Mucosa of rectum (tissue), 2 donors: ENCODE data around the gene PLXNA2.

Experiments
- H3K27ac ChIP-seq, 2 donors: one replicate each; pipeline ENCODE4 v1.7.0; 2013; ENCODE audit warnings: inconsistent platforms in 2 of 2, low read depth in 2 of 2, low read length in 2 of 2
- H3K27me3 ChIP-seq, 2 donors: one replicate each; pipeline ENCODE4 v1.7.0; 2013; ENCODE audit warnings: low read length in 2 of 2; ENCODE audit not compliant: control insufficient read depth in 2 of 2, insufficient read depth in 2 of 2
- H3K36me3 ChIP-seq, 2 donors: one replicate each; pipeline ENCODE4 v1.7.0; 2013; ENCODE audit warnings: low read length in 2 of 2; ENCODE audit not compliant: control insufficient read depth in 2 of 2, insufficient read depth in 2 of 2
- H3K4me1 ChIP-seq, 2 donors: one replicate each; pipeline ENCODE4 v1.7.0; 2013; ENCODE audit warnings: low read length in 2 of 2, mild to moderate bottlenecking in 1 of 2; ENCODE audit not compliant: control insufficient read depth in 2 of 2, insufficient read depth in 2 of 2
- H3K4me3 ChIP-seq, 2 donors: one replicate each; pipeline ENCODE4 v1.7.0; 2013; ENCODE audit warnings: low read length in 2 of 2
- H3K9ac ChIP-seq, 2 donors: one replicate each; pipeline ENCODE4 v1.7.0; 2013; ENCODE audit warnings: low read length in 2 of 2, low read depth in 1 of 2, mild to moderate bottlenecking in 1 of 2
- H3K9me3 ChIP-seq, 2 donors: one replicate each; pipeline ENCODE4 v1.7.0; 2013; ENCODE audit warnings: low read length in 2 of 2; ENCODE audit not compliant: control insufficient read depth in 2 of 2
- donor health status: healthy.
- donor health status: Normal muscosa, but diverticular disease.

Gene PLXNA2

GRCh38 chr1:208045463-208046260 is 198.5 kb downstream of the PLXNA2 start:
- H3K4me1 ChIP-seq = peaks cover 5 to 13% of the 10 kb centered on the region in 2 donors
- H3K9ac ChIP-seq = no peak overlapping the region
- H3K4me3 ChIP-seq = no peak overlapping the region
- H3K36me3 ChIP-seq = peaks cover 58 to 60% of the 10 kb centered on the region in 2 donors
- no peak overlapping the region for H3K27ac ChIP-seq
- H3K27me3 ChIP-seq = no peaks in the 10 kb centered on the region
- H3K9me3 ChIP-seq = no peaks in the 10 kb centered on the region

- Histone ChIP-seq H3K4me1 (peaks cover 5 to 13% of the 10 kb centered on the region in 2 donors), H3K9me3 (no peaks in the 10 kb centered on the region)
Measured at GRCh38 chr1:208044589-208045462, 199.4 kb downstream of the PLXNA2 start.

GRCh38 chr1:208043691-208044181 is 200.4 kb downstream of the PLXNA2 start:
- Histone ChIP-seq H3K36me3 (peaks cover 57 to 66% of the 10 kb centered on the region in 2 donors), H3K27me3 (no peaks in the 10 kb centered on the region)

More at GRCh38 chr1:208044589-208045462, 199.4 kb downstream of the PLXNA2 start:
- H3K27me3 ChIP-seq = no peaks in the 10 kb centered on the region
- no peak overlapping the region for H3K27ac ChIP-seq
- H3K9ac ChIP-seq = no peak overlapping the region
- H3K36me3 ChIP-seq = peaks cover 55 to 65% of the 10 kb centered on the region in 2 donors
- no peak overlapping the region for H3K4me3 ChIP-seq

GRCh38 chr1:208042868-208043267 is 201.3 kb downstream of the PLXNA2 start:
- no peak overlapping the region for H3K9ac ChIP-seq
- peaks cover 57 to 69% of the 10 kb centered on the region in 2 donors for H3K36me3 ChIP-seq
- H3K27me3 ChIP-seq = no peaks in the 10 kb centered on the region
- no peaks in the 10 kb centered on the region for H3K9me3 ChIP-seq
- no peak overlapping the region for H3K27ac ChIP-seq
- H3K4me3 ChIP-seq = no peak overlapping the region
- peaks cover 2 to 8% of the 10 kb centered on the region in 2 donors for H3K4me1 ChIP-seq

More at GRCh38 chr1:208043691-208044181, 200.4 kb downstream of the PLXNA2 start:
- H3K27ac ChIP-seq = no peak overlapping the region
- no peak overlapping the region for H3K4me3 ChIP-seq
- peaks cover 5 to 13% of the 10 kb centered on the region in 2 donors for H3K4me1 ChIP-seq
- H3K9me3 ChIP-seq = no peaks in the 10 kb centered on the region
- H3K9ac ChIP-seq = no peak overlapping the region

- H3K4me3 ChIP-seq = no peak overlapping the region
- peaks cover 0 to 8% of the 10 kb centered on the region in 2 donors for H3K4me1 ChIP-seq
- no peak overlapping the region for H3K27ac ChIP-seq
- H3K36me3 ChIP-seq = peaks cover 58 to 76% of the 10 kb centered on the region in 2 donors
- no peaks in the 10 kb centered on the region for H3K9me3 ChIP-seq
- H3K27me3 ChIP-seq = no peaks in the 10 kb centered on the region
- no peak overlapping the region for H3K9ac ChIP-seq
Measured at GRCh38 chr1:208042041-208042615, 202.1 kb downstream of the PLXNA2 start.

- Histone ChIP-seq H3K4me1 (peaks cover 0 to 6% of the 10 kb centered on the region in 2 donors), H3K36me3 (peaks cover 65 to 82% of the 10 kb centered on the region in 2 donors), H3K4me3 (no peak overlapping the region), H3K9me3 (no peaks in the 10 kb centered on the region), H3K9ac (no peak overlapping the region), H3K27ac (no peak overlapping the region), H3K27me3 (no peaks in the 10 kb centered on the region)
Measured at GRCh38 chr1:208041505-208041904, 202.7 kb downstream of the PLXNA2 start.

GRCh38 chr1:208040821-208041297 is 203.3 kb downstream of the PLXNA2 start:
- Histone ChIP-seq H3K27ac (no peak overlapping the region), H3K4me1 (no peaks in the 10 kb centered on the region), H3K27me3 (no peaks in the 10 kb centered on the region), H3K36me3 (peaks cover 67 to 89% of the 10 kb centered on the region in 2 donors), H3K9ac (no peak overlapping the region), H3K9me3 (no peaks in the 10 kb centered on the region), H3K4me3 (no peak overlapping the region)

- H3K36me3 ChIP-seq = peaks cover 63 to 80% of the 10 kb centered on the region in 2 donors
- H3K27ac ChIP-seq = no peak overlapping the region
- H3K27me3 ChIP-seq = no peaks in the 10 kb centered on the region
- no peaks in the 10 kb centered on the region for H3K4me1 ChIP-seq
- no peak overlapping the region for H3K4me3 ChIP-seq
- no peaks in the 10 kb centered on the region for H3K9me3 ChIP-seq
- H3K9ac ChIP-seq = no peak overlapping the region
Measured at GRCh38 chr1:208039536-208040332, 204.4 kb downstream of the PLXNA2 start.

GRCh38 chr1:208038303-208038702 is 205.9 kb downstream of the PLXNA2 start:
- Histone ChIP-seq H3K9ac (no peak overlapping the region), H3K36me3 (peaks cover 59 to 75% of the 10 kb centered on the region in 2 donors), H3K4me1 (no peaks in the 10 kb centered on the region), H3K27ac (no peak overlapping the region), H3K27me3 (no peaks in the 10 kb centered on the region), H3K9me3 (no peaks in the 10 kb centered on the region), H3K4me3 (no peak overlapping the region)
